GM20431 (cell line): ENCODE measurements around the gene AUNIP.

Source experiments
- in situ Hi-C: fragments of 300-500 bp; cut with MseI, MboI; formaldehyde crosslinking; loops from one replicate; pipeline ENCODE4 v1.15.0; 2020; ENCODE audit warnings: low sequenced_read_pairs; ENCODE audit not compliant: unreplicated experiment

AUNIP gene

DNA sequence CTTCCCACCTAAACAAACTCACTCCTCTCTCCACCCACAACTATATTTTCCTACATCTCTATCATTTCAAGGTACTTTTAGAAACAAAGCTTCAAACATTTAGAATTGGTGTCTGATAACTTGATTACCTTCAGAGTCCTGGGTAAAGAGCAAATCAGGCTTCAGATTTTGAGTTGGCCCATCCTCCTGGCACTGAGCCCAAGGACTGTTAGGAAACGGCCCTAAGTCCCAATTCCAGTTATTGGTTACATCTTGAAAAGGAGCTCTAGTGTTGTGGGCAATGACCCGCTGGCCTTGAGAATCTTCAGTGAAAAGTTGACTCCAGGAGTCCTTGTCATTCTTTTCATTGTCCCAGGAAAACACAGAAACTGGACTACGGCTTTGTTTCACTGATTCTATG, 24.4 kb downstream of the AUNIP start:
- in situ Hi-C loops = no loop called here

DNA sequence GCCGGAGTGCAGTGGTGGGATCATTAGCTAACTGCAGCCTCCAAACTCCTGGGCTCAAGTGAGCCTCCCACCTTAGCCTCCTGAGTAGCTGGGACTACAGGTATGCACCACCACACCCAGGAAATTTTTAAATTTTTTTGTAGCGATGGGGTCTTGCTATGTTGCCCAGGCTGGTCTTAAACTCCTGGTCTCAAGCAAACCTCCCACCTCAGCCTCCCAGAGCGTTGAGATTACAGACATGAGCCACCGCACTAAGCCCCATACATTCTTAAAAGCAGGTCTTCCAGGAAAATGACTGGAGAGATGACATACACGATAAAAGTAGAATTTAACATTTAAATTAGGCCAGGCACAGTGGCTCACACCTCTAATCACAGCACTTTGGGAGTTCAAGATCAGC, 26.1 kb downstream of the AUNIP start:
- in situ Hi-C loops = no loop called here

DNA sequence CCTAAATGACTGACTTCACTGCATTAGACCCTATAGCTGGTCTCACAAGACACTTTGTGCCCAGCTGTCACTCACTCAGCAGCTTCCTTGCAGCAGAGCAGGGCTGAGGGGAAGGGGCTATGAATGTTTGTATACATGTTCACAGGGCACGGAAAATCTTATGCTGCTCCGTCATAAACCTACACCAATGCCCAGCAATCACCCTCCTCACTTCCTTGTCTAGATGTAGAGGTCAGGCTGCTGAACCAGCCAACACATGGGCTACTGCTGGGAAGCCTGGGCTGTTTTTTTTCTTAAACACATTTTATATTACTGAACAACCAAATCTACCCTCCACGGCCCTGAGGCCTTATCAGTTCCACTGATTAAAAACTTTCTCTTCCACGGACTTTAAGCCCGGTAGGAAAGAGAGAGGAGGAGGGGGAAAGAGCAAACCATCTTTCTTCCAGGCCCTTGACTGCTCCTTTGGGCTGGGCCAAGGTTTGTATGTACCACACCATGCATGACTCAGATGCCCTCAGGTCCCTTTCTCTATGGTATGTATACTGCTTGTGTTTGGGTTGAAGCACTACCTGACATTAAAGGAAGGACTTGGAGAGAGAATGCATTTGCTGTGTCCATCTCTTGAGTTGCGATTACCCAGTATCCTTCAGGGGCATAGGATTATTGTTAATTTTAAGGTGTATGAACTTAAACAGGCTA, 26.8 kb downstream of the AUNIP start:
- in situ Hi-C loops = no loop called here

DNA sequence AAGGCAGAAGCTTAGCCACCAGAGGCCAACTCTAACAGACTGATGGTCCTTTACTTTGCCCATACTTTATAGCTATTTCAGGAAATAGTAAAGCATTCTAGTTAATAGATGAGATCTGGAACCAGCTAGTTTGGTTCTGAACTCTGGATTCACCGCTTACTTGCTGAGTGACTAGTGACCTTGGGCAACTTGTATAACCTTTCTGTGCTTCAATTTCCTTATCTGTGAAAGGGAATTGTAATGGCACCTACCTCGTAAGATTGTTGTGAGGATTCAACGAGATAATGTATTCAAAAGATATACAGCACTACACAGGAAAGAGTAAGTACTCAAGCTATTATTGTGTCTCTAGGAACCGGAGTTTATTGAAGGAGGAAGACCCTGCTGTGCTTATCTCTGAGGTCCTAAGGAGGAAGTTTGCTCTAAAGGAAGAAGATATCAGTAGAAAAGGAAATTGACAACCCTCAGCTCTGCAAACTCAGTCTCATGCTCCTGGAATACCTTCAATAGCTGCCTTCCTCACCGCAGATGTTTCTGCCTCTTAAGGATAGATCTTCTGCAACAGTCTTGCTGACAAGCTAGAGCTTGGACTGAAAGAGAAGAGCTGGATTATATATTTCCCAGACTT, 27.6 kb downstream of the AUNIP start:
- in situ Hi-C loops = no loop called here

DNA sequence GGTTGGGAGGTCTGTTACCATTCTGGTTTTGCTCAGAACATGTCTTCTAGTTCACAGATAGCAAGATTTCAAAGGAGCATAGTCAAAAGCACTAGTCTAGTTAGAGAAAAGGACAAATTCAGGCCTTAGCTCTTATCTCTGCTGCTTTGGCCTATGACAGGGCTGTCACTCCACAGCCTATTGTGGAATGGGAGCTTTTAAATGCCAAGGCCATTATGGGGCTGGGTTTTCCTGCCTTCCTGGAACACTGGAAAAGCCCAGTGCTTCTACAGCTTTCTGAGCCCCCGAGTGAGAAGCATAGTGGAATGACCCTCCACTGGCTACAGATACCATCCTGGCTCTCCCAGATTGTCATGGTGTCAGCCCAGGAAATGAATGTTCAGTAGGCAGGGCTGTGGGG, 30.2 kb downstream of the AUNIP start:
- in situ Hi-C loops = no loop called here

DNA sequence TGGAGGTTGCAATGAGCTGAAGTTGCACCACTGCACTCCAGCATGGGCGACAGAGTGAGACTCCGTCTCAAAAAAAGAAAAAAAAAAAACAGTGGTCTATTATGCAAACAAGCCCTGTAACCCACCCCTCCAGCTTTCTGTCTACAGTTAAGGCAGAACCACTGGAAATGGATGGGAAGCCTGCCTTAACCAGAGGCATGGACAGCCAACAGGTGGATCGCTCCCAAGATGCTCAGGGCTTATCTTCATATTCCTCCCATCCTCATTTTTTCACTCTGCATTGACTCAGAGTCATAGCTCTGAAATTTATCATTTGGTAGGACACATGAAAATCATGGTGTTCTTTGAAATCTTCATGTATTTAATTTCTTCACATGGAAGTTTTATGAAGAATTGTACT, 30.8 kb downstream of the AUNIP start:
- in situ Hi-C loops = no loop called here

DNA sequence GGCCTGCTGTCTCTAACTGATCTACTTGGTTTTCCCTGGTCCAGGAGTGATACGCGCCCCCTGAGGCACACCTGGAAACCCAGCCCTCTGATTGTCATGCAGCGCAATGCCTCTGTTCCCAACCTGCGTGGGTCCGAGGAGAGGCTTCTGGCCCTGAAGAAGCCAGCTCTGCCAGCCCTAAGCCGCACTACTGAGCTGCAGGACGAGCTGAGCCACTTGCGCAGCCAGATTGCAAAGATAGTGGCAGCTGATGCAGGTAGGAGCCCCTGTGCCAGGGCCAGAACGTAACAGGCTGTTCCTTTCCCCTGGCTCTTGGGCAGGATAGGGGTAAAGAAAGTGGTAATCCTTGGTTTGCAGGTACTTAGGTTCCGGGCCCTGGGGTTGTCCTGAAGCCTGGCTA, 32.7 kb downstream of the AUNIP start:
- in situ Hi-C loops = no loop called here

DNA sequence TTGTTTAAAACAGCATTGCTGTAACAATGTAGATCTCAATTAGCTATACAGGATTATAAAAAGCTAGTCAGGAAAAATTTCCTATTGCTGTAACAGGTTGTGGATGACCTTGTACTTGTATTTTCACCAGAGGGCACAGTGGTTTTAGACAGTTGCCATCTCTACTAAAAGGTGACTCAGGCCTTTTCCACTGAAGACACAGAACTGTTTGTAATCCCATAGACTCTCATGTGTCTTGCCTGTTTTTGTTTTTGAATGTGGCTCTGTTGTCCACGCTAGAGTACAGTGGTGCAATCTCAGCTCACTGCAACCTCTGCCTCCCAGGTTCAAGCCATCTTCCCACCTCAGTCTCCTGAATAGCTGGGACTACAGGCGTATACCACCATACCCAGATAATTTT, 33.7 kb downstream of the AUNIP start:
- in situ Hi-C loops = no loop called here

DNA sequence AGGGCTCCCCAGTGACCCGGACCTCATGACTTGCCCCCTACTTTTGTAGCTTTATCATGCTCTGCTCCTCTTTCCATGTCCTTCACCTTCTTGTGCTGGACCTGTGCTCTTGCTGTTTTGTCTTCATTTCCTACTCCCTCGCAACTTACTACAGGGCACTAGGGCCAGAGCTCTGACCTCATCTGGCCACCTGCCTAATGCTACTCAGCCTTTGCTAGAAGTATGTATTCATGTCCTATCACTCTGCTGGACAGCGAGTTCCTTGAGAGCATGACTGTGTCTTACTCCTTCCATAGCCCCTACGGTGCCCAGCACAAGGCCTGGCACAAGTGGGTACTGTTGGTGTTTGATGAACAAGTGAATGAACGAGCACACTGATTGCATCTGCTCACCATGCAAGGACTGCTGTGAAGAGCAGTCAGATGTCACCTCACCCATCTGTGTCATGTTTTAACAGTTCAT, 37.6 kb downstream of the AUNIP start:
- in situ Hi-C loops = no loop called here

DNA sequence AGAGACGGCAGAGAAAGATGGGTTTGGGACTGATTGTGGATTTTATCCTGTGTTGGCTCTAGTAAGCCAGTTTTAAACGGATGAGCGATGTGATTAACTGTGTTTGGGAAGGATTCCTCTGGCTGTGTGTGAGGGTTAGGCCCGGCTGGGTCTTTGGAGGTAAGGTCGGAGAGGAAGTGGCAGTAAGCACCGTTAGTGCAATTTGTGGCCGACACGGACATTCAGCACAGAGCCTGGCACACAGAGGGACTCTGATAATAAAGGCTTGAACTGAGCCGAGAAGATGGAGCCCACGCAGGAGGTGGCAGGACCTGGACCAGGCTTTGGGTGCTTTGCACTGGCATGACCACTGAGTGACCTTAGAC, 38.2 kb downstream of the AUNIP start:
- in situ Hi-C loops = no loop called here

DNA sequence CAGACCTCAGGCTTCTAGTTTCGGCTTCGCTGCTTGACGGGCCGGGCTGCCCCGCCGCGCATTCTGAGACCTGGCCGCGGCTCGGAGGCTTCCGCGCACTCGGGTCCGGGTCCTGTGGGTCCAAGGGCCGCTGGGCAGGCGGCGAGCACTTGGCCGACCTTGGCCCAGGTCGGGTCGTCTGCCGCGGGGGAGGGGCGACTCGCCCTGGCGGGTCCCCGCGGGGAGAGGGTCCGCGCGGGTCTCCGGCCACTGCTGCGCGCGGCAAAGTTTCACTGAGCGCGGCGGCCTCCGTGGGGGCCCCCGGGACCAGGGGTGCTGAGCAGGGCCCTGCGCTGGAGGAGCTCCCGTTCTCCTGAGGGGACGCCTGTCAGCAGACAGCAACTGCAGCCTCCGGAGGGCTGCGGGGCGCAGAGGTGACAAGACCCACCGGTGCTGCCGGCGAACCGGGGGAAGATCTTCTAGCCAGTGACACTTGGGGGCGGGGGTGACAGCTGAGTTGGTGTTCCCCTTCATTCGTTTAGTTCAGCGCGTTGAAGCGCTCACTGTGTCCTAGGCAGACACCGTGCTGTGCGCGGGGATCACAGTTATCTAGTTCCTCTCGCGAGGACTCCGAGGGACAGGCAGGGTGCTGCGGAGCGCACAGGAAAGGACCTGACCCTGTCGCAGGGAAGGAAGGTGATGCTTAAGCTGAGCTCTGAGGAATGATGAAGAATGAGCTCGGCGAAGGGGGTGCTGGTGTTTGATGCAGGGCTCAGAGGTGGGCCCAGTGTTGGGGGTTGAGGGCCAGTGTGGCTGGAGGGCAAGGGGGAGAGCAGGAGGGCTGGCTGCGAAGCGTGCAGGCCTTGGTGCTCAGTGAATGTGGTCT, 38.8 kb downstream of the AUNIP start:
- in situ Hi-C loops = no loop called here

DNA sequence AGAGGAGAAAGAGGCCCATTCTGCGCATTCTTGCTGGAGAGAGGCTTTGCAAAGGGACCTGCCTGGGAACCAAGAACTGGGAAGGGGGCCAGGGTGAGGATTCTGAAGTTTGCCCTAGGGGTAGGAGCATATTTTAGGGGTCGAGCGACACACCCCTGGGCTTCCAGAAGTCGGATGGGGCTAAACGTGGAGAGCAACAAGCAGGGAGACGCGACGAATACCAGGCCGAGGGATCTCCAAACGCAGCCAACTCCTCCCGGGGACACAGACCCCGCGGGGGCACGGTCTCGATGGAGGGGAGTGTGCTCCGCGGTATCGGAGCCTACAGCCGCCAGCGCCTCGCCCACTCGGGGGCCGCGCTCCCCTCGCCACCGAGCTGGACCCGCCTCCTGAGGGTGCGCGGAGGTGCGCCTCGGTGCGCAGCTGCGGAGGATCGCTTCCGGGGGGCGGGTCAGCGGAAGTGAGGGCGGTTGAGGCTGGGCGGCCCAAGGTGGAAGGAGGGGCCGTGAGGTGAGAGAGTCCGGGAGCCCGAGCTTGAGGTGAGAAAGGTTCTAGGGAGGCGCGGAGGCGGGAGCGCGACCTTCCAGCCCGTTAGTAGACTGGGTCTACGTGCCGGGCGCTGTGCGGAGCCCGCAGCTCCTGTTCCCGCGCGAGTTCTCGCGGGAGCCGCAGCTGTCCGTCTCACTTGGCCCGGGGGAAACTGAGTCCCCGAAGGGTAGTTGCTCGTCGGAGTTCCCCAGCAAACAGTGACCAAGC, 39.6 kb downstream of the AUNIP start, which contains the start of gene MTFR1L:
Gene MTFR1L (plus strand): TSS at position 464 of the 756 bp plus-strand sequence. CDS start 3,151 bp downstream, outside the sequence.
- in situ Hi-C loops = no loop called here

DNA sequence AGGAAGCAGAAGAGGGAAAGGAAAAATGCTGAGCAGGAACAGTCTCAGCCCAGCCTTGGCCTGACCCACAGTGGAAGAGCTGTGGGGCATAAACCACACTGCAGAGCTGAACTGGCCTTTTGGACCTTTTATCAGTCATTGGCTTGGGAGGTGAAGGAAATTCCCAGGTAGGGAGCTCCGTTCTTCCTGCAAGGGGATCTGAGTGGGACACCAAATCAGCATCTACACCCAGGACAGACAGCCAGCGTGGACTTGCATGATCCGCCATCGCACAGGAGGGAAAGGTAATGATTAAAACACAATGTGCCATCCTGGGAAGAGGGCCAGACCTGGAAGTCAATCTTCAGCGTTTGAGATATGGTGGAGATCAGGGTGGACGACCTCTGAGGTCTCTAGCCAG, 40.7 kb downstream of the AUNIP start:
- in situ Hi-C loops = no loop called here

DNA sequence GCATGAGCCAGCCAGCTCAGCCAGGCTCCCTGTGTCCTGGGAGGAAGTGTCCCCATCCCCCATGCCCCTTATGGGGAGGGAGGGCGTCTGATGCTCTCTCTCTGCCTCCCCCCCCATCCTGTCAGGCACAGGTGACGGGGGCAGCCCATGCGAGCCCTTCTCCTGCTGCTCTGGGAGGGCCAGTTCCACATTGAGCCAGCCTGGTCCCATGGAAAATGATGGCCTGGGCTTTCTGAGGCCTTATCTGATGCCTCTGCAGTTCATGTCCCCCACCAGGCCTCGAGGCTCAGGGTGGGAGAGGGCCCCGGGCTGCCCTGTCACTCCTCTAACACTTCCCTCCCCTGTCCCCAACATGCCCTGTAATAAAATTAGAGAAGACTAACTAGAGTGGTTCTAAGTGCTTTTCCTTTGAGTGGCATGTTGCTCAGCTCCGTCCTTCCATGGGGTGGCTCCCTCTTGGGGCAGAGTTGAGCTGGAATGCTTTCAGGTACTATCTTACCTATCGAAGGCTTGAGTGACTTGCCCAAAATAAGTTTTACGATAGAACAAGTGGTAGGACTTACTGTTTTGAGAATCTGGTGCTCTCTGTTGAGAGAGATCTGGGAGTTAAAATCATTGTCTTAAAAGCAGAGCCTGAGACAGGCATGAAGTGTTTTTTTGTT, 41.3 kb downstream of the AUNIP start:
- in situ Hi-C loops = no loop called here

DNA sequence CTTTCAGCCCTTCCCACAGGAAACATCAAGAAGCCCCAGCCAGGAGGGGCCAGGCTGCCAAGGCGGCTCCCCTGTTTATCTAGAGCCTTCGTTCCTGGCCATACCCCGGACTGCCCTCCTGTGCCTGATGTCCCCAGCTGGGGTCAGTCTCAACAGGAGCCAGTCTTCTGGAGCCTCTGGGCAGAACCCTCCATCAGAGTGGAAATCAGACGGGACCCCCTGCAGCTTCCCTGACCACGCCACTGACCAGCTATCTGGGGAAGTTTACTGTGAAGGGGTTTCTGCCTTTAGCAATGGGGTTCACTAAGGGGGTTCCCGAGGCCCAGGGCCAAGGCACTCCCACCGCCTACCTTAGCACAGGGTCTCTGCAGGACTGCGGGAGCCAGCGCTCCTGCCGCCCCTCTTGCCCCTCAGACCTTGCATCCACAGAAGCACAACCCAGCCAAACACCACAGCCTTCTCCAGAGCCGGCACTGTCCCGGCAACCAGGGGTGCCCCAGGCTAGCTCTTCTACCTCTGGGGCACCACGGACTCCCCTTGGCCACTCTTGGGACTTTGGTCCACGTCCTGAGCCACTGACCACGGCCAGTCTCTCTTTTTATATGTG, 43.0 kb downstream of the AUNIP start:
- in situ Hi-C loops = no loop called here

DNA sequence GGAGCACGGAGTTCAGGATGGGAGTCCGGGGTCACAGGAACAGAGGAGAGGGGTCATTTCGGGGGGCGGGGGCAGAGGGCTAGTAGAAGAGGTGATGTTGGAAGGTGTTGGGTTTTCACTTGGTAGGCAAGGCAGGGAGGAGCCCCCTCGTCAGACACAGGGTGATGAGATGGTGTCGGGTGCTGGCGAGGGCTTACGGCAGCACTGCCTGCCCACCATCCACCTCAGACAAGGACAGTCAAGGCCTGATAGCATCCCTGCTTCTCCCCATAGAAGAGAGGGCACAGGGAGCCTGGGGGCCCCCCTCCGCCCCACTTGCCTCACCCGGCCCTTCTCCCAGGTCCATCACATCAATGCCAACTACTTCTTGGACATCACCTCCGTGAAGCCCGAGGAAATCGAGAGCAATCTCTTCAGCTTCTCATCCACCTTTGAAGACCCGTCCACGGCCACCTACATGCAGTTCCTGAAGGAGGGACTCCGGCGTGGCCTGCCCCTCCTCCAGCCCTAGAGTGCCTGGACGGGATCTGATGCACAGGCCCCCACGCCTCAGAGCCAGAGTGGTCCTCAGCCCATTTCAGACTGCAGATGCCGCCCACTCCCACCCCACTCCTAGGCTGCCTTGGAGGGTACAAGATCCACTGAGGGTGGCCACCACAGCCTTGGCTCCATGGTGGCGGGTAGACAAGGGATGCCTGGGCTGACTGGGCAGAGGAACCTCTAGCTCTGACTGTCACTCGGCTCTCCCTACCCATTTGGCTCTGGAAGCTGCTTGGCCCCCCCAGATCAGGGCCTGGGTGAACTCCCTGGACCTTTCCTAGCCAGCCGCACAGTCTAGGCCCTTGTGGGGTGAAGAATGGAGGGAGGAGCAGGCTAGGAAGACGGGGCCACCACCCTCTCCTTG, 43.8 kb downstream of the AUNIP start:
- in situ Hi-C loops = no loop called here

DNA sequence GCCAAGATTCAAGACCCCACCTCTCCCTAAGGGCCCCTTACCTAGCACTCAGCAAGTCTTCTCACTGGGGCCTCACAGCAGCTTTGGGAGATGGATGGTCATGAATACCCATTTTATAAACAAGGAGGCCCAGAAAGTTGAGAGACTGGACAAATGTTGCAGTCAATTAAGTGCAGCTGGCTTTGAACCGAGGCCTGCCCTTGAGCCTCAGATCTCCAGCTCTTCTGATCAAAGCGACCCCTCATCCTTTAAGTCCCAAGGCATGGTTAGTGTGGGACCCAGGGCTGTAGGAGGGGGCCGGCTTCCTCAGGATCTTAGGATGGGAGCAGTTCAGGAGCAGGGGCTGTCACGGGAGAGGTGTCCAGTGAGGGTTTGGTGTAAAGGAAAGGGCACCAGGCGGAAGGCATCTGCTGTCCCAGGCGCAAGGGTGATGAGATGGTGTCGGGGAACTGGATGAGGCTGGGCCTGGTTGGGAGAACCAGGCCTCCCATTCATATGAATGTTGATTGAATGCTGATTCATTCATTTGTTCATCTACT, 44.6 kb downstream of the AUNIP start:
- in situ Hi-C loops = no loop called here
